Right cardiac atrium (tissue), 5 donors: ENCODE measurements around the gene ADAMTSL5. TPM values are rescaled to one million over a fixed set of nuclear protein-coding genes. Genes with fewer than 3 reads are reported as not detected.

Experiments used
- ATAC-seq, 2 donors: fragments of 200-7000 bp; cut with Tn5 transposase; one replicate each; pipeline versions ENCODE4 v1.8.0 to v1.9.1; 2020; ENCODE audit warnings: moderate library complexity in 2 of 2, mild to moderate bottlenecking in 1 of 2
- DNase-seq, 3 donors: peaks; one replicate each; pipeline ENCODE4 v3.0.0-alpha.2; 2020
- H3K27ac ChIP-seq: one replicate; pipeline ENCODE4 v1.5.1; 2013; ENCODE audit warnings: mild to moderate bottlenecking, low read length, control low read depth, moderate library complexity
- H3K27me3 ChIP-seq: one replicate; pipeline ENCODE4 v1.6.1; 2013; ENCODE audit not compliant: control insufficient read depth, insufficient read depth
- H3K4me1 ChIP-seq: one replicate; pipeline ENCODE4 v1.6.1; 2013; ENCODE audit warnings: low read length; ENCODE audit not compliant: control insufficient read depth, insufficient read depth
- H3K4me3 ChIP-seq: one replicate; pipeline ENCODE4 v1.5.1; 2013; ENCODE audit warnings: low read length, control low read depth
- H3K9me3 ChIP-seq: one replicate; pipeline ENCODE4 v1.6.1; 2013; ENCODE audit warnings: low read length; ENCODE audit not compliant: control insufficient read depth
- WGBS: extraction: QIAGEN DNeasy Blood & Tissue Kit; methylation state at CpG from one replicate; pipeline ENCODE4 v1.1.7; 2013; 5-methylcytosine and 5-hydroxymethylcytosine counted together
- intact Hi-C, 4 donors: fragments of 100-400 bp; cut with DNase I; formaldehyde crosslinking; loops; one replicate each; pipeline versions ENCODE4 v1.11.0 to v1.14.0; 2022 to 2023
- polyA plus RNA-seq: library from polyadenylated mRNA; stranded (reverse); fragments of 200-250 nt; gene quantifications from one replicate; pipeline ENCODE4 v1.2.3, GENCODE V29; 2013
- total RNA-seq, 4 donors: library from RNA; stranded (reverse); fragmentation: NEBNext Ultra II Directional; extraction: Animal tissue kit (Norgen Biotek cat#: 25700); gene quantifications; one replicate each; pipeline ENCODE4 v1.2.1, GENCODE V29; 2021
- donor health status: healthy with polysubstance abuse.
- donor health status: DM: no; HTN: yes; CAD: no.
- donor health status: DM: no; HTN: no; CAD: no.
- donor health status: DM: no; HTN: yes; CAD: no; lungs with severe emphysema.
- donor health status: DM: yes; HTN: yes; CAD: no.

ADAMTSL5 gene
- total and polyA plus RNA-seq, 5 donors = 10.9 to 23.7 (median 19.1) TPM

DNA sequence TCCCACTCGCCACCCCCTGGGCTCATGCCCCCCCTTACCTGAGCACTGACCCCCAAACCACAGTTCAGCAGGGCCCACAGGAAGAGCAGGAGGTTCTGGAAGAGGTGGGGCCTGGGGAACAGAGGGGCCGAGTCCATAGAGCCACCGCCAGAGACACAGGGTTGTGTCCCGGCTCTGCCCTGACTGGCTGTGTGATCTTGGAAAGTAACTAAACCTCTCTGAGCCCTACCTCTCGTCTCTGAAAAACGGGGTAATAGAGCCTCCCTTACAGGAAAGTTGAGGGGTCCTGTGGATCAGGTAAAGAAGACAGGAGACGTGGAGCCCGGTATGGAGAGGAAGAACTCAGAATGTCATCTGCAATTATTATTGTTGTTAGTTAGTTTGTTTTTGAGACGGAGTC lies 2.0 kb downstream of the ADAMTSL5 start:
- DNase-seq = no peak
- no peak for ATAC-seq
- 51% methylated on average over 9 of the region's 9 CpGs for WGBS
- H3K9me3 ChIP-seq = no peaks in the 10 kb centered on the region
- H3K4me3 ChIP-seq = no peak overlapping the region
- H3K27ac ChIP-seq = no peak overlapping the region
- intact Hi-C loops = no loop called here
- no peaks in the 10 kb centered on the region for H3K4me1 ChIP-seq
- no peaks in the 10 kb centered on the region for H3K27me3 ChIP-seq

GRCh38 chr19:1510442-1510806 lies 2.4 kb downstream of the ADAMTSL5 start:
- Histone ChIP-seq H3K27ac (no peak overlapping the region), H3K9me3 (no peaks in the 10 kb centered on the region), H3K27me3 (no peaks in the 10 kb centered on the region), H3K4me1 (no peaks in the 10 kb centered on the region), H3K4me3 (no peak overlapping the region)
- peak in 1 of 3 donors; percentile 45 for DNase-seq
- WGBS = 35% methylated on average over 25 of the region's 25 CpGs
- intact Hi-C loops = no loop called here
- no peak for ATAC-seq

- 55% methylated on average over 11 of the region's 11 CpGs for WGBS
- intact Hi-C loops = no loop called here
- peak in 2 of 3 donors; percentile 50 to 58 for DNase-seq
- no peak for ATAC-seq
- Histone ChIP-seq H3K4me3 (no peak overlapping the region), H3K9me3 (no peaks in the 10 kb centered on the region), H3K27me3 (no peaks in the 10 kb centered on the region), H3K4me1 (no peaks in the 10 kb centered on the region), H3K27ac (no peak overlapping the region)
Observed at GRCh38 chr19:1509602-1510441, 3.0 kb downstream of the ADAMTSL5 start.

- intact Hi-C loops = no loop called here
- DNase-seq (no peak), ATAC-seq (no peak)
- no peaks in the 10 kb centered on the region for H3K27me3 ChIP-seq
- H3K4me3 ChIP-seq = no peak overlapping the region
- WGBS = 40% methylated on average over 12 of the region's 12 CpGs
- H3K9me3 ChIP-seq = no peaks in the 10 kb centered on the region
- no peaks in the 10 kb centered on the region for H3K4me1 ChIP-seq
- peak overlapping the region; percentile 1 for H3K27ac ChIP-seq
Observed at GRCh38 chr19:1508507-1508856, 4.3 kb downstream of the ADAMTSL5 start.

- Histone ChIP-seq H3K27me3 (no peaks in the 10 kb centered on the region), H3K9me3 (no peaks in the 10 kb centered on the region), H3K4me1 (no peaks in the 10 kb centered on the region), H3K4me3 (no peak overlapping the region), H3K27ac (peak overlapping the region; percentile 31)
- DNase-seq (peak; percentile 94 to 97 (median 97)), ATAC-seq (peak; percentile 91 to 92)
- under 1% methylated on average over 46 of the region's 46 CpGs for WGBS
- intact Hi-C loops = no loop called here
Observed at GRCh38 chr19:1507763-1508506, 4.9 kb downstream of the ADAMTSL5 start.

DNA sequence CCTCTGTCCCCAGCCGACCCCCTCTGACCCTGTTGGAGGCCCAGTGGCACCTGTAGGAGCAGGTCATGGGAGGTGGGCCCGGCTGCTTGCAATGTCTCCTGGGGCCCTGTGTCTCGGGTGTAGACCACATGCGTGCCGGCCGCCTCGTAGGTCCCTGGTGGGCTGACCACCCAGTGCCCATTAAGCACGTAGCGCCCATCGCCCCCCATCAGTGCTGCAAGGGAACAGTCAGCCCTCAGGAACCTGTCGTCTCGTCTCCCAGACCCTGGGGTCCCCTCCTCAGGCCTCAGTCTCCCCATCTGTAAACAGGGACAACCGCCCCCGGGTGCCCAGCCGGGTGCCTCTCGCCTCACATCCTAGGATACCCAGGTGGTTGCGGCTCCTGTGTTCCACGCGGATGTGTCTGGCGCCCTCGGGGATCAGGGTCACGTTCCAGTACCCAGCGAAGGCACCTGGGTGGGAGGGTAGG lies 5.6 kb downstream of the ADAMTSL5 start:
- intact Hi-C loops = no loop called here
- ATAC-seq (no peak), DNase-seq (peak in 1 of 3 donors; percentile 75)
- WGBS = 70% methylated on average over 23 of the region's 23 CpGs
- H3K4me3 ChIP-seq = no peak overlapping the region
- no peaks in the 10 kb centered on the region for H3K9me3 ChIP-seq
- H3K27me3 ChIP-seq = no peaks in the 10 kb centered on the region
- H3K27ac ChIP-seq = no peak overlapping the region
- no peaks in the 10 kb centered on the region for H3K4me1 ChIP-seq

- ATAC-seq (no peak), DNase-seq (peak in 1 of 3 donors; percentile 68)
- H3K4me1 ChIP-seq = no peaks in the 10 kb centered on the region
- no peak overlapping the region for H3K27ac ChIP-seq
- 90% methylated on average over 45 of the region's 45 CpGs for whole genome bisulfite sequencing
- no peaks in the 10 kb centered on the region for H3K27me3 ChIP-seq
- H3K9me3 ChIP-seq = no peaks in the 10 kb centered on the region
- no peak overlapping the region for H3K4me3 ChIP-seq
- intact Hi-C loops = no loop called here
Observed at GRCh38 chr19:1505991-1506881, 6.6 kb downstream of the ADAMTSL5 start.

DNA sequence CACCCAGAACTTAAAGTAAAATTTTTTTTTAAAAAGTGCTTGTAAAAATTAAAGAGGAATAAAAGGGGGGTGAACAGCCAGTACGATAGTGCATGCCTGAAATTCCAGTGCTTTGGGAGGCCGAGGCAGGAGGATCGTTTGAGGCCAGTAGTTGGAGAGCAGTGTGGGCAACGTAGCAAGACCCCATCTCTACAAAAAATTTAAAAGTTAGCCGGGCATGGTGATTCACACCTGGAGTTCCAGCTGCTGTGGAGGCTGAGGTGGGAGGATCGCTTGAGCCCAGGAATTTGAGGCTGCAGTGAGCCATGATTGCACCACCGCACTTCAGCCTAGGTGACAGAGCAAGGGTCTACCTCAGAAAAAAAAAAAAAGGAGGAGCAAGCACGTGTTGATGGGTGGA lies 7.8 kb downstream of the ADAMTSL5 start:
- intact Hi-C loops = no loop called here
- no peak overlapping the region for H3K27ac ChIP-seq
- no peaks in the 10 kb centered on the region for H3K4me1 ChIP-seq
- no peaks in the 10 kb centered on the region for H3K9me3 ChIP-seq
- no peaks in the 10 kb centered on the region for H3K27me3 ChIP-seq
- 79% methylated on average over 8 of the region's 8 CpGs for WGBS
- ATAC-seq (no peak), DNase-seq (no peak)
- no peak overlapping the region for H3K4me3 ChIP-seq

GRCh38 chr19:1503925-1504773 lies 8.7 kb downstream of the ADAMTSL5 start:
- Histone ChIP-seq H3K9me3 (no peaks in the 10 kb centered on the region), H3K27me3 (no peaks in the 10 kb centered on the region), H3K4me1 (no peaks in the 10 kb centered on the region), H3K4me3 (no peak overlapping the region), H3K27ac (no peak overlapping the region)
- DNase-seq = peak in 2 of 3 donors; percentile 40 to 57
- intact Hi-C loops = no loop called here
- 59% methylated on average over 23 of the region's 23 CpGs for WGBS
- no peak for ATAC-seq
